ENCODE measurements around the gene PRDM16. TPM values are rescaled to one million over a fixed set of nuclear protein-coding genes. Genes with fewer than 3 reads are reported as not detected.

The PRDM16 gene
- total RNA-seq, 1 experiment from 2014 or later: 0.17 TPM

DNA sequence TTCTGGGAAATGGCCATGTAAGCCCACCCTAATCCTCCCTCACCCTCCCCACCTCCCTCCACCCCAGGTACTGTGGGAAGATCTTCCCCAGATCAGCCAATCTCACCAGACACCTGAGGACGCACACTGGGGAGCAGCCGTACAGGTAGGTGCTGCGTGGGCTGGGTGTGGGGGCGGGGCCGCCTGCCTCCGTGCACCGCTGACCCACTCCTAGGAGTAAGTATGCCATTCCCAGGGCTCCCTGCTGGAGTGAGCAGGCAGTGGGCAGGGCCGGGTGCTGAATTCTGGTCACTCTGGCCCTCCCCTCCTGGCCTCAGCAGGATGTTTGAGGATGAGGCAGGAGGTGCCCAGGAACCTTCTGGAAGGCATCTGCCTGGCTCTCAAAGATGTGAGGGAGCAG, 349.6 kb downstream of the PRDM16 start:
- Histone ChIP-seq H3K56ac (ENCODE audit: insufficient read length, low read depth, low read length) (no peak overlapping the region), H4K8ac (replicated peaks; ENCODE audit: insufficient read length, low read depth, low read length) (no peak overlapping the region), H3K9me3 (ENCODE audit: control insufficient read depth, low read depth, low read length) (peaks cover 7% of the 10 kb centered on the region), H3K18ac (ENCODE audit: insufficient read length, low read depth, low read length) (no peak overlapping the region), H2BK20ac (ENCODE audit: low read depth, low read length, poor library complexity, severe bottlenecking) (no peak overlapping the region), H3K79me1 (ENCODE audit: insufficient read depth, low read depth, low read length, poor library complexity, severe bottlenecking) (no peaks in the 10 kb centered on the region), H3K4ac (ENCODE audit: low read depth, low read length) (no peak overlapping the region), H4K20me1 (ENCODE audit: control insufficient read depth, insufficient read depth, insufficient read length) (no peaks in the 10 kb centered on the region), H4K91ac (ENCODE audit: insufficient read length, low read depth, low read length) (no peak overlapping the region), H3K23me2 (ENCODE audit: insufficient read length, low read depth, low read length, poor library complexity, severe bottlenecking) (no peaks in the 10 kb centered on the region), H3T11ph (ENCODE audit: low read length) (no peak overlapping the region), H3K23ac (ENCODE audit: insufficient read length, low read depth, low read length) (no peak overlapping the region), H3K4me2 (ENCODE audit: insufficient read depth, insufficient read length, low read length) (no peak overlapping the region), H2BK120ac (ENCODE audit: low read depth, low read length, poor library complexity, severe bottlenecking) (no peak overlapping the region), H3K14ac (ENCODE audit: insufficient read depth, low read length) (no peak overlapping the region), H2BK15ac (ENCODE audit: low read depth, low read length) (no peak overlapping the region), H3K9ac (ENCODE audit: extremely low read depth, insufficient read length, low read length) (no peak overlapping the region), H4K5ac (ENCODE audit: insufficient read length, low read depth, low read length) (no peak overlapping the region), H3K27ac (ENCODE audit: insufficient read length, low read depth, low read length) (no peak overlapping the region), H2BK5ac (ENCODE audit: insufficient read length, low read length) (no peak overlapping the region), H2BK12ac (ENCODE audit: insufficient read length, low read depth, low read length) (no peak overlapping the region), H3K79me2 (ENCODE audit: insufficient read depth, low read length) (no peaks in the 10 kb centered on the region), H3K4me1 (ENCODE audit: insufficient read depth, low read length) (no peaks in the 10 kb centered on the region), H2AK5ac (ENCODE audit: insufficient read length, low read length) (no peak overlapping the region), H3K27me3 (ENCODE audit: insufficient read depth, low read length) (no peaks in the 10 kb centered on the region), H2AFZ (ENCODE audit: low read length) (no peak overlapping the region)
- Mint-ChIP-seq H3K9me3 (peaks cover 10 to 12% of the 10 kb centered on the region in 2 experiments), H3K4me3 (no peak overlapping the region), H3K4me1 (no peaks in the 10 kb centered on the region; a peak in 1 of 4 replicates), H3K27ac (no peak overlapping the region), H3K27me3 (ENCODE audit: low read depth) (peaks cover 4% of the 10 kb centered on the region), H3K36me3 (ENCODE audit: insufficient read depth in 1 of 3, low read depth in 3 of 3) (peaks cover 0 to 9% (median 4%) of the 10 kb centered on the region in 3 experiments; a peak in 4 of 7 replicates)
- no CpG with 5 or more reads among the region's 8 CpGs for WGBS (ENCODE audit: extremely low coverage, insufficient read length, low lambda C conversion rate)
- no peak for DNase-seq
- TF ChIP-seq CTCF (conservative IDR thresholded peaks at IDR 0.05): no peak

Measured in H9 (cell line).